GM21423 (cell line): Measurements from ENCODE around the gene UBE2D2.

ENCODE experiments used
- ATAC-seq: cut with Tn5 transposase; IDR thresholded peaks from one replicate; pipeline ENCODE4 v1.9.1; 2021; ENCODE audit warnings: mild to moderate bottlenecking, moderate library complexity; ENCODE audit not compliant: unreplicated experiment

Gene UBE2D2

GRCh38 chr5:139646111-139646510 lies 85.0 kb downstream of the UBE2D2 start:
- no peak for ATAC-seq

- no peak for ATAC-seq
Measured at GRCh38 chr5:139646912-139647505, 85.9 kb downstream of the UBE2D2 start.

GRCh38 chr5:139647506-139648204 lies 86.5 kb downstream of the UBE2D2 start:
- ATAC-seq, result no peak

GRCh38 chr5:139648205-139649081 lies 87.3 kb downstream of the UBE2D2 start, which contains the start of gene CXXC5:
TSS of gene CXXC5 (plus strand) at chr5:139648349. CDS start at chr5:139680524, 32,175 bp downstream.
- ATAC-seq, result peak; percentile 27

- no peak for ATAC-seq
Measured at GRCh38 chr5:139649082-139649991, 88.2 kb downstream of the UBE2D2 start.

GRCh38 chr5:139650031-139650688 lies 89.0 kb downstream of the UBE2D2 start:
- ATAC-seq, result no peak

- ATAC-seq, result no peak
Measured at GRCh38 chr5:139650689-139651042, 89.5 kb downstream of the UBE2D2 start.

- ATAC-seq, result no peak
Measured at GRCh38 chr5:139651043-139651834, 90.1 kb downstream of the UBE2D2 start.

GRCh38 chr5:139651853-139652787 lies 91.0 kb downstream of the UBE2D2 start:
- ATAC-seq, result peak; percentile 40

- peak; percentile 25 for ATAC-seq
Measured at GRCh38 chr5:139652788-139653241, 91.7 kb downstream of the UBE2D2 start.

- no peak for ATAC-seq
Measured at GRCh38 chr5:139653616-139654015, 92.5 kb downstream of the UBE2D2 start.

GRCh38 chr5:139654464-139654863 lies 93.3 kb downstream of the UBE2D2 start:
- no peak for ATAC-seq

- ATAC-seq, result no peak
Measured at GRCh38 chr5:139654871-139655491, 93.8 kb downstream of the UBE2D2 start.

- ATAC-seq, result no peak
Measured at GRCh38 chr5:139655727-139656271, 94.7 kb downstream of the UBE2D2 start.

- no peak for ATAC-seq
Measured at GRCh38 chr5:139657363-139658321, 96.5 kb downstream of the UBE2D2 start.

- ATAC-seq, result no peak
Measured at GRCh38 chr5:139658501-139658927, 97.4 kb downstream of the UBE2D2 start.
